ENCODE results near the gene RFFL.

DNA sequence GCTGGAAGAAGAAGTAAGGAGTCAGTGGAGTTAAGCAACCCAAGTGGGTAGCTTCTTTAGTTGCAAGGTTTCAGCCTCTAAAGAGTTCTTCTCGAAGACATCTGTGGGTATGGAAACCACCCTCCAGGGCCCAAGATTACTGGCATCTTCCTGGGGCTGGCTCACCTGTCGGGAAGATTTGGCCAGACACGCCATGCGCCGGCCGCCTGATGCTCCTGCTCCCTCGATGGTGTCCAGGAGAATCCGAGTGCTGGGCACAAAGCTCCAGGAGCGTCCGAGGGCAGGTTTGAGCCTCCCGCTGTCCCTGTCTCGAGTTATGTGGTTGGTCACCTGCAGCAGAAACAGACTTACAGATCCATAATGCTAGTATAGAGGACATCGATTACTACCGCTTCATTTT lies 37.5 kb upstream of the RFFL start:
- TF ChIP-seq CTCF (conservative IDR thresholded peaks at IDR 0.05 in 1 of 2, IDR thresholded peaks at IDR 0.05 in 1 of 2; ENCODE audit: extremely low read depth in 1 of 2, insufficient read depth in 1 of 2, low read depth in 1 of 2, low read length in 2 of 2): no peak
- no peak for TF ChIP-seq EZH2 (IDR thresholded peaks at IDR 0.05; ENCODE audit: borderline replicate concordance, low read length)
